GM19035 (cell line): ENCODE data around the gene RTF2.
"Not testable (repeated sequence)": the region's sequence is repeated elsewhere in the genome, so short reads cannot be mapped to it uniquely, and the experiment has no call there.

Experiments used
- ATAC-seq: cut with Tn5 transposase; IDR thresholded peaks from one replicate; pipeline ENCODE4 v1.9.1; 2021; ENCODE audit not compliant: unreplicated experiment

The RTF2 gene

GRCh38 chr20:56483970-56484369, 15.5 kb downstream of the RTF2 start:
- no peak for ATAC-seq

- ATAC-seq = no peak
Observed at GRCh38 chr20:56487216-56487615, 18.8 kb downstream of the RTF2 start.

- no peak for ATAC-seq
Observed at GRCh38 chr20:56488566-56488965, 20.1 kb downstream of the RTF2 start.

- ATAC-seq = no peak
Observed at GRCh38 chr20:56501116-56501515, 32.7 kb downstream of the RTF2 start.

- ATAC-seq = no peak
Observed at GRCh38 chr20:56503916-56504315, 35.5 kb downstream of the RTF2 start.

- ATAC-seq = no peak
Observed at GRCh38 chr20:56504373-56505005, 36.1 kb downstream of the RTF2 start.

- no peak for ATAC-seq
Observed at GRCh38 chr20:56506103-56506502, 37.7 kb downstream of the RTF2 start.

- no peak for ATAC-seq
Observed at GRCh38 chr20:56511926-56512325, 43.5 kb downstream of the RTF2 start.

GRCh38 chr20:56513161-56514150, 45.0 kb downstream of the RTF2 start:
- ATAC-seq = no peak

- no peak for ATAC-seq
Observed at GRCh38 chr20:56516631-56517030, 48.2 kb downstream of the RTF2 start.

- no peak for ATAC-seq
Observed at GRCh38 chr20:56517211-56517610, 48.8 kb downstream of the RTF2 start.

- no peak for ATAC-seq
Observed at GRCh38 chr20:56517641-56518040, 49.2 kb downstream of the RTF2 start.

- no peak for ATAC-seq
Observed at GRCh38 chr20:56518126-56518525, 49.7 kb downstream of the RTF2 start.

- ATAC-seq = no peak
Observed at GRCh38 chr20:56518721-56519398, 50.4 kb downstream of the RTF2 start.

GRCh38 chr20:56519551-56519950, 51.1 kb downstream of the RTF2 start:
- no peak for ATAC-seq

- no peak for ATAC-seq
Observed at GRCh38 chr20:56520180-56520579, 51.8 kb downstream of the RTF2 start.

- ATAC-seq = not testable (repeated sequence)
Observed at GRCh38 chr20:56520746-56521354, 52.4 kb downstream of the RTF2 start.

- no peak for ATAC-seq
Observed at GRCh38 chr20:56522311-56522710, 53.9 kb downstream of the RTF2 start.

- not testable (repeated sequence) for ATAC-seq
Observed at GRCh38 chr20:56524444-56524843, 56.0 kb downstream of the RTF2 start, which contains the start of gene FAM209A. Gene FAM209A, plus strand, starts transcription at chr20:56524744. Its CDS starts 65 bp downstream, at chr20:56524809.

GRCh38 chr20:56527521-56527920, 59.1 kb downstream of the RTF2 start:
- no peak for ATAC-seq

- ATAC-seq = not testable (repeated sequence)
Observed at GRCh38 chr20:56532946-56533345, 64.5 kb downstream of the RTF2 start, which contains the start of gene FAM209B. Gene FAM209B, plus strand, starts transcription at chr20:56533246. Its CDS starts 96 bp downstream, at chr20:56533342.
